GM12872 (cell line): ENCODE data around the gene KRT5.

Experiments
- TF ChIP-seq, protein P1 (sequence below): IDR thresholded peaks from 3 replicates; pipeline ENCODE4 v1.5.1; 2011; ENCODE audit warnings: low read depth, mild to moderate bottlenecking, low read length, moderate library complexity; ENCODE audit not compliant: insufficient read depth

Gene KRT5

DNA sequence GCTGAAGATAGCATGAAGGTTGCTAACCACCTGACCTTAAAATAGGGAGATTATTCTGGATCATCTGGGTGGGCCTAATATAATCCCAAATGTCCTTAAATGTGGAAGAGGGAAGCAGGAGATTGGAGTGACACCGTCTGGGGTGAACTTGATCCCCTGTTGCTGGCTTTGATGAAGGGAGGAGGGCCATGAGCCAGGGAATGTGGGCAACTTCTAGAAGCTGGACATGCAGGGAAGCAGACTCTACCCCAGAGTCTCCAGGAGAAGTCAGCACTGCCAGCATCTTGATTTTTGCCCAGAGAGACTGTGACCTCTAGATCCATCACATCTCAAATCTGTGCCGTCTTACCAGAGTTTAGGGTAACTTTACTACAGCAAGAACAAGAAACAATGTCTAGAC is 9.2 kb upstream of the KRT5 start:
- TF ChIP-seq, protein P1, sequence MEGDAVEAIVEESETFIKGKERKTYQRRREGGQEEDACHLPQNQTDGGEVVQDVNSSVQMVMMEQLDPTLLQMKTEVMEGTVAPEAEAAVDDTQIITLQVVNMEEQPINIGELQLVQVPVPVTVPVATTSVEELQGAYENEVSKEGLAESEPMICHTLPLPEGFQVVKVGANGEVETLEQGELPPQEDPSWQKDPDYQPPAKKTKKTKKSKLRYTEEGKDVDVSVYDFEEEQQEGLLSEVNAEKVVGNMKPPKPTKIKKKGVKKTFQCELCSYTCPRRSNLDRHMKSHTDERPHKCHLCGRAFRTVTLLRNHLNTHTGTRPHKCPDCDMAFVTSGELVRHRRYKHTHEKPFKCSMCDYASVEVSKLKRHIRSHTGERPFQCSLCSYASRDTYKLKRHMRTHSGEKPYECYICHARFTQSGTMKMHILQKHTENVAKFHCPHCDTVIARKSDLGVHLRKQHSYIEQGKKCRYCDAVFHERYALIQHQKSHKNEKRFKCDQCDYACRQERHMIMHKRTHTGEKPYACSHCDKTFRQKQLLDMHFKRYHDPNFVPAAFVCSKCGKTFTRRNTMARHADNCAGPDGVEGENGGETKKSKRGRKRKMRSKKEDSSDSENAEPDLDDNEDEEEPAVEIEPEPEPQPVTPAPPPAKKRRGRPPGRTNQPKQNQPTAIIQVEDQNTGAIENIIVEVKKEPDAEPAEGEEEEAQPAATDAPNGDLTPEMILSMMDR, result no peak

DNA sequence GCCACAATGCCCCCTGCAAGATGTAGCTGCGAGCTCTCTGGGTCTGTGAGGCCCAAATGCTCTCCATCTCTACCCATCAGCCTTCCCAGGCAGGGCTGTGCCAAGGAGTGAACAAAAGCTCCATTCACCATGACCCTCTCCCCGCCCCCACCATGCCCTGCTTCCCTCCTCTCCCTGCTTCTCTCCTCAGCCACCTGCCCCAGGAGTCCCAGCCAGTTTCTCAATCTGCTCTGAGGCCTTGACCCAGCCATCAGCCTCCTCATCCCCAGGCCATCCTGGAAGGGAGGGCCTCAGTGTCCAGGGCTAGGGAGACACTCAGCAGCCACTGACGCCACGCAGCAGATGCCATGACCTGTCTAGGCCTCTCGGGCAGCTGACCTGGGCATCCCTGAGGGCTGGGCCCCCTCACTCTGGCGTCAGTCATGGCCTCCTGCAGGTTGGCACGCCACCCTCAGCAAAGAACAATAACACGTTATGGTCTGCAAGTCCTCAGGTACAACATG is 8.5 kb upstream of the KRT5 start:
- TF ChIP-seq, protein P1, result no peak

DNA sequence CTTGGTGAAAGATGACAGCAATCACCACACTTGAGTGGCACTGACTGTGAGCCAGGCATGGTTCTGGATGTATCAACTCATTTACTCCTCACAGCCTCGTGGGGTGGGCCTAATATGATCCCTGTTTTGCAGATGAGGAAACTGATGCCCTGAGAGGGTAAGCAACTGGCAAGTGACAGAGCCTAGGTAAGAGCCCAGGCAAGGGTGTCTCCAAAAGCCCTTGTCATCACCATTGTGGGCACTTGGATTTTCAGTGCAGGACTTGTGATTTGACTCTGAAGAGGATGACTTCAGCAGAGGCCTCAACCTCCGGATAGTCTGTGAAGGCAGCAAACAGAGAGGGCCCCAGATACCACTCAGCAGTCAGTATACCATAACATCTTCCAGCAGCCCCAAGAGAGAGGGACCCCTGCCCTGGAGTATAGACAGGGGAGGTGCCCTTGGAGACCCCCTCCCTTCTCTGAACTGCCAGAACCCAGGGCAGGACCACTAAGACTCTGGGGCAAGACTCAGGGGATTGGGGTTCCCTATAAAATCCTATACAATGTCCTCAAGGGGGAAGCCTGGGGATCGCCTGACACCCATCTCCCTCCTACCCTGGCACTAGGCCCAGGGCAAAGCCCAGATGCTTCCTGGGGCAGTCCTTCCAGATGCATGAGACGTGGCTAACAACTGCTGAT is 7.1 kb upstream of the KRT5 start:
- TF ChIP-seq, protein P1, result no peak

DNA sequence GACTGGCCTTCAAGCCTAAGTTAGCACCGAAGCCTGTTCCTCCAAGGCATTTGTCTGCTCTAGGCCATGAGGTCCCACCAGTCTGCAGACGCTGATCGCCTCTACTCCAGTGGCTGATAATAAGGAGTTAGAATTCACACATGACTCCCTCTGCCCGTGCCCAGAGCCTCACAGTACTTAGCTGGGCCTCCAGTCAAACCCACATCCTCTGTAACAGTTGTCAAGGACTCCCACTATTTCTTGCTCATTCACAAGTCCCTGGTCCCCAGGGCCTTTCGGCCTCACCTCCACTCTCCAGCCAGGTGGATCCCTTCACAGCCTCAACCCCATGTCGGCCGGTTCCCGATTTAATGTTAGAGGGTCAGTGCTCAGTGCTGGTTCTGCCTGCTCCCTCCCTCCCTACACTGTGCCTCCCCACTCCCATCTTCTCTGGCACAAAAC is 6.3 kb upstream of the KRT5 start:
- TF ChIP-seq, protein P1, result no peak

GRCh38 chr12:52525661-52526499 is 5.7 kb upstream of the KRT5 start:
- TF ChIP-seq, protein P1, result no peak

- TF ChIP-seq, protein P1, result no peak
Observed at GRCh38 chr12:52524898-52525591, 4.9 kb upstream of the KRT5 start.
